ENCODE results near the gene ZNF558. TPM values are rescaled to one million over a fixed set of nuclear protein-coding genes. Genes with fewer than 3 reads are reported as not detected.

Gene ZNF558
- total and polyA plus RNA-seq, 4 donors = 11.3 to 32.7 (median 18.1) TPM

- no peak for ATAC-seq (ENCODE audit: insufficient read depth, low FRiP score)
- peaks cover 0 to 1% (median 0%) of the 10 kb centered on the region in 4 donors for H3K36me3 ChIP-seq (ENCODE audit: control insufficient read depth in 4 of 4, insufficient read depth in 4 of 4, low read length in 4 of 4)
- H3K9ac ChIP-seq (ENCODE audit: insufficient read depth in 1 of 2, low read length in 2 of 2) = no peak overlapping the region
- no peak for TF ChIP-seq CTCF (IDR thresholded peaks at IDR 0.05; ENCODE audit: control extremely low read depth, extremely low read depth)
- no peaks in the 10 kb centered on the region for H3K27me3 ChIP-seq (ENCODE audit: control insufficient read depth in 3 of 3, insufficient read depth in 3 of 3, low read length in 2 of 3)
- WGBS, 2 donors = 89 to 91% methylated on average over 3 of the region's 3 CpGs
- peaks cover 0 to 2% (median 0%) of the 10 kb centered on the region in 4 donors for H3K9me3 ChIP-seq (ENCODE audit: control insufficient read depth in 4 of 4, insufficient read depth in 3 of 4, low read length in 3 of 4)
- H3K4me3 ChIP-seq = no peak overlapping the region
- H3K4me1 ChIP-seq (ENCODE audit: control insufficient read depth in 5 of 5, insufficient read depth in 5 of 5, low read length in 5 of 5) = peaks cover 2 to 7% (median 4%) of the 10 kb centered on the region in 5 donors
- no peak overlapping the region for H3K27ac ChIP-seq (ENCODE audit: low read depth in 1 of 2, low read length in 1 of 2)
- DNase-seq = no peak
Observed at GRCh38 chr19:8835877-8836276, 3.8 kb upstream of the ZNF558 start.

GRCh38 chr19:8835446-8835845 lies 3.3 kb upstream of the ZNF558 start:
- Histone ChIP-seq H3K4me1 (ENCODE audit: control insufficient read depth in 5 of 5, insufficient read depth in 5 of 5, low read length in 5 of 5) (peaks cover 2 to 8% (median 4%) of the 10 kb centered on the region in 5 donors), H3K4me3 (no peak overlapping the region), H3K36me3 (ENCODE audit: control insufficient read depth in 4 of 4, insufficient read depth in 4 of 4, low read length in 4 of 4) (peaks cover 0 to 4% (median 0%) of the 10 kb centered on the region in 4 donors), H3K9ac (ENCODE audit: insufficient read depth in 1 of 2, low read length in 2 of 2) (no peak overlapping the region), H3K27ac (ENCODE audit: low read depth in 1 of 2, low read length in 1 of 2) (no peak overlapping the region), H3K9me3 (ENCODE audit: control insufficient read depth in 4 of 4, insufficient read depth in 3 of 4, low read length in 3 of 4) (peaks cover 0 to 2% (median 0%) of the 10 kb centered on the region in 4 donors), H3K27me3 (ENCODE audit: control insufficient read depth in 3 of 3, insufficient read depth in 3 of 3, low read length in 2 of 3) (no peaks in the 10 kb centered on the region)
- TF ChIP-seq CTCF (IDR thresholded peaks at IDR 0.05; ENCODE audit: control extremely low read depth, extremely low read depth) = no peak
- ATAC-seq (ENCODE audit: insufficient read depth, low FRiP score) (no peak), DNase-seq (no peak)
- WGBS, 2 donors = 55 to 71% methylated on average over 2 of the region's 2 CpGs

GRCh38 chr19:8831832-8832131 lies 322 bp downstream of the ZNF558 start:
- Histone ChIP-seq H3K36me3 (ENCODE audit: control insufficient read depth in 4 of 4, insufficient read depth in 4 of 4, low read length in 4 of 4) (peaks cover 0 to 29% (median 9%) of the 10 kb centered on the region in 4 donors), H3K27ac (ENCODE audit: low read depth in 1 of 2, low read length in 1 of 2) (peak overlapping the region; percentile 93 to 99), H3K27me3 (ENCODE audit: control insufficient read depth in 3 of 3, insufficient read depth in 3 of 3, low read length in 2 of 3) (no peaks in the 10 kb centered on the region), H3K4me1 (ENCODE audit: control insufficient read depth in 5 of 5, insufficient read depth in 5 of 5, low read length in 5 of 5) (peaks cover 2 to 8% (median 4%) of the 10 kb centered on the region in 5 donors), H3K4me3 (peak overlapping the region; percentile 98), H3K9ac (ENCODE audit: insufficient read depth in 1 of 2, low read length in 2 of 2) (peak overlapping the region; percentile 84 to 90), H3K9me3 (ENCODE audit: control insufficient read depth in 4 of 4, insufficient read depth in 3 of 4, low read length in 3 of 4) (no peaks in the 10 kb centered on the region)
- no peak for TF ChIP-seq CTCF (IDR thresholded peaks at IDR 0.05; ENCODE audit: control extremely low read depth, extremely low read depth)
- DNase-seq (no peak), ATAC-seq (ENCODE audit: insufficient read depth, low FRiP score) (peak; percentile 1)
- 1 to 2% methylated on average over 16 of the region's 16 CpGs for WGBS, 2 donors

GRCh38 chr19:8831373-8831772 lies 731 bp downstream of the ZNF558 start:
- Histone ChIP-seq H3K9me3 (ENCODE audit: control insufficient read depth in 4 of 4, insufficient read depth in 3 of 4, low read length in 3 of 4) (peaks cover 0 to 2% (median 0%) of the 10 kb centered on the region in 4 donors), H3K4me1 (ENCODE audit: control insufficient read depth in 5 of 5, insufficient read depth in 5 of 5, low read length in 5 of 5) (peaks cover 2 to 8% (median 4%) of the 10 kb centered on the region in 5 donors), H3K9ac (ENCODE audit: insufficient read depth in 1 of 2, low read length in 2 of 2) (peak overlapping the region; percentile 84 to 90), H3K27ac (ENCODE audit: low read depth in 1 of 2, low read length in 1 of 2) (peak overlapping the region in 1 of 2 donors; percentile 93), H3K27me3 (ENCODE audit: control insufficient read depth in 3 of 3, insufficient read depth in 3 of 3, low read length in 2 of 3) (no peaks in the 10 kb centered on the region), H3K4me3 (no peak overlapping the region), H3K36me3 (ENCODE audit: control insufficient read depth in 4 of 4, insufficient read depth in 4 of 4, low read length in 4 of 4) (peaks cover 0 to 33% (median 13%) of the 10 kb centered on the region in 4 donors)
- no peak for DNase-seq
- ATAC-seq (ENCODE audit: insufficient read depth, low FRiP score) = no peak
- 62 to 67% methylated on average over 6 of the region's 6 CpGs for WGBS, 2 donors
- no peak for TF ChIP-seq CTCF (IDR thresholded peaks at IDR 0.05; ENCODE audit: control extremely low read depth, extremely low read depth)
